HepG2 (cell line): ENCODE results near the gene ARHGAP26. TPM values are rescaled to one million over a fixed set of nuclear protein-coding genes. Genes with fewer than 3 reads are reported as not detected.

Source experiments
- ATAC-seq: fragments of 200-7000 bp; cut with Tn5 transposase; 3 replicates; pipeline ENCODE4 v1.9.1; 2020; ENCODE audit warnings: mild to moderate bottlenecking, moderate library complexity
- BruUV-seq: library from RNA; stranded (reverse); fragments of 400-500 nt; replicated peaks from 2 replicates; lab custom pipeline; 2021; lab: Mats Ljungman, UMichigan
- CTCF ChIA-PET: fragments of 300-600 bp; formaldehyde crosslinking; extraction: SDS; loops from one replicate; lab custom pipeline; 2021; ENCODE audit warnings: low total read pairs, inconsistent platforms, low intra/inter-chr PET ratio; lab: Yijun Ruan, JAX
- POLR2A ChIA-PET: fragments of 350-600 bp; sonication (Branson Sonifier 250); formaldehyde crosslinking; loops from one replicate; lab custom pipeline; 2020; ENCODE audit warnings: antibody characterized with exemption, inconsistent platforms; lab: Yijun Ruan, JAX
- DNase-seq: peaks from one replicate; pipeline ENCODE4 v3.0.0-alpha.2; 2015; ENCODE audit warnings: low spot score
- FAIRE-seq: peaks from 3 replicates; lab custom pipeline; 2011; peaks lifted over from hg19 to GRCh38; lab: Jason Lieb, UNC
- H2AFZ ChIP-seq: one replicate; pipeline ENCODE4 v1.6.1; 2011; ENCODE audit warnings: low read length, inconsistent platforms
- H3K27ac ChIP-seq: fragments of 300-600 bp; 3 replicates; pipeline ENCODE4 v1.8.0; 2011; ENCODE audit warnings: mixed run types, mild to moderate bottlenecking, mixed read lengths, low read length, inconsistent platforms; ENCODE audit not compliant: insufficient read depth; ENCODE audit errors: extremely low read length
- H3K27me3 ChIP-seq, 2 experiments: fragments of 200-600 bp in 1 of 2; 2 replicates in 1 of 2; 3 replicates in 1 of 2; pipeline versions ENCODE4 v1.6.0 to v1.8.0; 2011; ENCODE audit warnings: low read length in 2 of 2, mild to moderate bottlenecking in 2 of 2, moderate library complexity in 2 of 2, inconsistent platforms in 1 of 2; ENCODE audit not compliant: insufficient read depth in 2 of 2, control insufficient read depth in 1 of 2
- H3K36me3 ChIP-seq, 2 experiments: fragments of 200-600 bp in 1 of 2; replicated peaks in 1 of 2; 2 replicates in 1 of 2; 3 replicates in 1 of 2; pipeline versions ENCODE4 v1.5.1 to v1.8.0; 2011; ENCODE audit warnings: low read length in 2 of 2, inconsistent platforms in 1 of 2; ENCODE audit not compliant: insufficient read depth in 2 of 2, control insufficient read depth in 1 of 2
- H3K4me1 ChIP-seq: 2 replicates; pipeline ENCODE4 v1.5.1; 2012; ENCODE audit warnings: low read length, inconsistent platforms; ENCODE audit not compliant: insufficient read depth
- H3K4me2 ChIP-seq: 2 replicates; pipeline ENCODE4 v1.6.0; 2011; ENCODE audit warnings: low read depth, low read length, inconsistent platforms
- H3K4me3 ChIP-seq, 3 experiments: fragments of 200-600 bp in 1 of 3; sonication (generic), shearing (Covaris generic) in 1 of 3; replicated peaks in 1 of 3; 2 replicates each; pipeline ENCODE4 v1.5.1; 2011 to 2016; ENCODE audit warnings: low read length in 3 of 3, inconsistent platforms in 2 of 3, low read depth in 2 of 3, mild to moderate bottlenecking in 2 of 3, control low read depth in 1 of 3, mixed read lengths in 1 of 3; ENCODE audit not compliant: insufficient read depth in 1 of 3
- H3K79me2 ChIP-seq: one replicate; pipeline ENCODE4 v1.6.1; 2011; ENCODE audit warnings: low read length, inconsistent platforms; ENCODE audit not compliant: insufficient read depth
- H3K9ac ChIP-seq: 2 replicates; pipeline ENCODE4 v1.6.0; 2011; ENCODE audit warnings: mild to moderate bottlenecking, low read depth, low read length, inconsistent platforms; ENCODE audit not compliant: insufficient read depth
- H3K9me3 ChIP-seq: 2 replicates; pipeline ENCODE4 v1.5.1; 2012; ENCODE audit warnings: mild to moderate bottlenecking, low read length
- H4K20me1 ChIP-seq: 2 replicates; pipeline ENCODE4 v1.6.0; 2011; ENCODE audit warnings: inconsistent platforms, mild to moderate bottlenecking, low read length, moderate library complexity; ENCODE audit not compliant: insufficient read depth
- ETV6 ChIP-seq: sonication (generic); formaldehyde crosslinking; conservative IDR thresholded peaks from 2 replicates; pipeline ENCODE4 v1.4.0; 2020; ENCODE audit warnings: missing genetic modification reagents
- FIP1L1 ChIP-seq: fragments of 200-400 bp; formaldehyde crosslinking; IDR thresholded peaks from 2 replicates; pipeline ENCODE4 v1.6.1; 2018; ENCODE audit warnings: low read depth, mild to moderate bottlenecking, low read length, moderate library complexity, borderline replicate concordance; ENCODE audit not compliant: insufficient read depth
- ISL2 ChIP-seq: sonication (generic); formaldehyde crosslinking; IDR thresholded peaks from 2 replicates; pipeline ENCODE4 v1.5.0; 2020; ENCODE audit warnings: missing genetic modification reagents
- MEIS1 ChIP-seq: sonication (generic); formaldehyde crosslinking; IDR thresholded peaks from 2 replicates; pipeline ENCODE4 v1.9.0; 2021; ENCODE audit warnings: mild to moderate bottlenecking, missing genetic modification reagents, moderate library complexity, borderline replicate concordance
- MYNN ChIP-seq: sonication (generic); formaldehyde crosslinking; IDR thresholded peaks from 2 replicates; pipeline ENCODE4 v1.4.0; 2020; ENCODE audit warnings: mild to moderate bottlenecking, low read depth, missing genetic modification reagents
- TMF1 ChIP-seq: sonication (generic); formaldehyde crosslinking; IDR thresholded peaks from 2 replicates; pipeline ENCODE4 v1.8.1; 2022; ENCODE audit warnings: low read depth, missing genetic modification reagents
- TSC22D2 ChIP-seq: sonication (generic); formaldehyde crosslinking; IDR thresholded peaks from 2 replicates; pipeline ENCODE4 v1.5.1; 2020; ENCODE audit warnings: missing genetic modification reagents, mild to moderate bottlenecking, borderline replicate concordance
- YY1 ChIP-seq: IDR thresholded peaks from 2 replicates; pipeline ENCODE4 v1.6.1; 2011; ENCODE audit warnings: low read length, low read depth, moderate library complexity, mild to moderate bottlenecking; ENCODE audit not compliant: insufficient read depth, insufficient replicate concordance
- ZNF44 ChIP-seq: sonication (generic); formaldehyde crosslinking; IDR thresholded peaks from 2 replicates; pipeline ENCODE4 v1.5.1; 2020; ENCODE audit warnings: mild to moderate bottlenecking, missing genetic modification reagents
- ZNF562 ChIP-seq: sonication (generic); formaldehyde crosslinking; IDR thresholded peaks from 2 replicates; pipeline ENCODE4 v1.8.0; 2022; ENCODE audit warnings: missing genetic modification reagents, borderline replicate concordance
- WGBS: methylation state at CpG from one replicate; pipeline ENCODE4 v1.1.6; 2017; ENCODE audit warnings: low lambda C conversion rate; 5-methylcytosine and 5-hydroxymethylcytosine counted together
- in situ Hi-C: cut with HindIII; loops from 2 replicates; pipeline ENCODE4 v1.10.0; 2017; ENCODE audit warnings: low pct_unique_long_range_greater_than_20kb; ENCODE audit not compliant: extremely low pct_ligation_motif_present
- intact Hi-C: fragments of 100-400 bp; cut with micrococcal nuclease; formaldehyde crosslinking; loops from one replicate; pipeline ENCODE4 v1.10.0; 2022; ENCODE audit not compliant: unreplicated experiment
- polyA plus RNA-seq, 8 experiments: library from polyadenylated mRNA; depleted of rRNA in 3 of 8; stranded (reverse) in 7 of 8; unstranded in 1 of 8; fragments of >200 nt; fragmentation: Illumina TruSeq in 4 of 8; extraction: Trizol in 4 of 8; gene quantifications; 2 replicates each; pipeline versions ENCODE4 v1.2.1 to v1.2.3, GENCODE V29; 2011 to 2016; ENCODE audit warnings: low read depth in 4 of 8, missing spikeins in 1 of 8, mixed read lengths in 1 of 8; ENCODE audit not compliant: insufficient read depth in 1 of 8
- total RNA-seq, 5 experiments: library from RNA; depleted of rRNA; stranded (reverse); fragments of >200 nt; fragmentation: Illumina TruSeq; extraction: Trizol; gene quantifications; 2 replicates each; pipeline ENCODE4 v1.2.3, GENCODE V29; 2016; ENCODE audit warnings: low read depth in 1 of 5
- TF ChIP-seq, protein P1 (sequence below): sonication (generic); formaldehyde crosslinking; IDR thresholded peaks from 2 replicates; pipeline ENCODE4 v1.5.1; 2020; ENCODE audit warnings: mild to moderate bottlenecking, missing genetic modification reagents, borderline replicate concordance

ARHGAP26 gene
- total and polyA plus RNA-seq, 2 of the 13 experiments (the other 11 are each of a cell fraction or from before 2014, with no cell fraction given): 9.6 to 18.2 TPM

DNA sequence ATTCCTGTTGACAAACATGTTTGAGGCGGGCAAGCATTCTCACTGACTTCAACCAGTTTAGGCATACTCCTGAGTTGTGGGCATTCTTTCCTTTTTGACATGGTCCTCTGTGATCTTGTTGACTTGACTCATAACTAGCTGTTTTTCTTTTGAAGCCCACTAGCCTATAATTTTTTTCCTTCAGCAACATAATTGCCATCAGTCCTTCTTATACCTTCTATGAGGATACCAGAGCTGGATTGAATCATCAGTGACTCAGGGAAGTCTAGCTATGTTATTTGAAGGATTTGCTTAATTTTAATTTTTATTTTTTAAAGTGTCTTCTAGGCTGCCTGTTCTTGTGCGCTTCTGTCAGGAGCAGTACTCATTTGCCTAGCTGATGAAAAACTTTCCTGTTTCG is 373.8 kb downstream of the ARHGAP26 start:
- intact Hi-C loops (no loop called here), in situ Hi-C loops (no loop called here)
- no TSS peak for BruUV-seq
- Histone ChIP-seq H3K36me3 (peaks cover 7 to 28% of the 10 kb centered on the region in 2 experiments; a peak in 4 of 5 replicates), H3K4me3 (no peak overlapping the region), H3K4me2 (no peak overlapping the region), H4K20me1 (no peaks in the 10 kb centered on the region), H3K9me3 (no peaks in the 10 kb centered on the region), H3K79me2 (no peaks in the 10 kb centered on the region), H3K9ac (no peak overlapping the region), H3K27me3 (no peaks in the 10 kb centered on the region), H3K4me1 (no peaks in the 10 kb centered on the region), H3K27ac (no peak overlapping the region), H2AFZ (no peak overlapping the region)
- ATAC-seq (no peak), DNase-seq (no peak), FAIRE-seq (no peak)
- ChIA-PET POLR2A (no interaction called here), CTCF (no interaction called here)
- 95% methylated on average over 3 of the region's 3 CpGs for WGBS
- TF ChIP-seq TSC22D2 (CRISPR knock-in tag): no peak
- TF ChIP-seq ZNF44 (CRISPR knock-in tag): no peak
- no peak for TF ChIP-seq MYNN (CRISPR knock-in tag)
- no peak for TF ChIP-seq ISL2
- no peak for TF ChIP-seq FIP1L1
- TF ChIP-seq YY1: no peak
- no peak for TF ChIP-seq ZNF562 (CRISPR knock-in tag)
- TF ChIP-seq MEIS1: no peak
- TF ChIP-seq, protein P1, sequence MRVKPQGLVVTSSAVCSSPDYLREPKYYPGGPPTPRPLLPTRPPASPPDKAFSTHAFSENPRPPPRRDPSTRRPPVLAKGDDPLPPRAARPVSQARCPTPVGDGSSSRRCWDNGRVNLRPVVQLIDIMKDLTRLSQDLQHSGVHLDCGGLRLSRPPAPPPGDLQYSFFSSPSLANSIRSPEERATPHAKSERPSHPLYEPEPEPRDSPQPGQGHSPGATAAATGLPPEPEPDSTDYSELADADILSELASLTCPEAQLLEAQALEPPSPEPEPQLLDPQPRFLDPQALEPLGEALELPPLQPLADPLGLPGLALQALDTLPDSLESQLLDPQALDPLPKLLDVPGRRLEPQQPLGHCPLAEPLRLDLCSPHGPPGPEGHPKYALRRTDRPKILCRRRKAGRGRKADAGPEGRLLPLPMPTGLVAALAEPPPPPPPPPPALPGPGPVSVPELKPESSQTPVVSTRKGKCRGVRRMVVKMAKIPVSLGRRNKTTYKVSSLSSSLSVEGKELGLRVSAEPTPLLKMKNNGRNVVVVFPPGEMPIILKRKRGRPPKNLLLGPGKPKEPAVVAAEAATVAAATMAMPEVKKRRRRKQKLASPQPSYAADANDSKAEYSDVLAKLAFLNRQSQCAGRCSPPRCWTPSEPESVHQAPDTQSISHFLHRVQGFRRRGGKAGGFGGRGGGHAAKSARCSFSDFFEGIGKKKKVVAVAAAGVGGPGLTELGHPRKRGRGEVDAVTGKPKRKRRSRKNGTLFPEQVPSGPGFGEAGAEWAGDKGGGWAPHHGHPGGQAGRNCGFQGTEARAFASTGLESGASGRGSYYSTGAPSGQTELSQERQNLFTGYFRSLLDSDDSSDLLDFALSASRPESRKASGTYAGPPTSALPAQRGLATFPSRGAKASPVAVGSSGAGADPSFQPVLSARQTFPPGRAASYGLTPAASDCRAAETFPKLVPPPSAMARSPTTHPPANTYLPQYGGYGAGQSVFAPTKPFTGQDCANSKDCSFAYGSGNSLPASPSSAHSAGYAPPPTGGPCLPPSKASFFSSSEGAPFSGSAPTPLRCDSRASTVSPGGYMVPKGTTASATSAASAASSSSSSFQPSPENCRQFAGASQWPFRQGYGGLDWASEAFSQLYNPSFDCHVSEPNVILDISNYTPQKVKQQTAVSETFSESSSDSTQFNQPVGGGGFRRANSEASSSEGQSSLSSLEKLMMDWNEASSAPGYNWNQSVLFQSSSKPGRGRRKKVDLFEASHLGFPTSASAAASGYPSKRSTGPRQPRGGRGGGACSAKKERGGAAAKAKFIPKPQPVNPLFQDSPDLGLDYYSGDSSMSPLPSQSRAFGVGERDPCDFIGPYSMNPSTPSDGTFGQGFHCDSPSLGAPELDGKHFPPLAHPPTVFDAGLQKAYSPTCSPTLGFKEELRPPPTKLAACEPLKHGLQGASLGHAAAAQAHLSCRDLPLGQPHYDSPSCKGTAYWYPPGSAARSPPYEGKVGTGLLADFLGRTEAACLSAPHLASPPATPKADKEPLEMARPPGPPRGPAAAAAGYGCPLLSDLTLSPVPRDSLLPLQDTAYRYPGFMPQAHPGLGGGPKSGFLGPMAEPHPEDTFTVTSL (CRISPR knock-in tag): no peak
- no peak for TF ChIP-seq TMF1
- TF ChIP-seq ETV6 (CRISPR knock-in tag): no peak
